ENCODE results near the gene NLGN4Y. TPM values are rescaled to one million over a fixed set of nuclear protein-coding genes. Genes with fewer than 3 reads are reported as not detected.

NLGN4Y gene
- total and polyA plus RNA-seq, 2 experiments from 2014 or later: 10.9 to 73.6 TPM

DNA sequence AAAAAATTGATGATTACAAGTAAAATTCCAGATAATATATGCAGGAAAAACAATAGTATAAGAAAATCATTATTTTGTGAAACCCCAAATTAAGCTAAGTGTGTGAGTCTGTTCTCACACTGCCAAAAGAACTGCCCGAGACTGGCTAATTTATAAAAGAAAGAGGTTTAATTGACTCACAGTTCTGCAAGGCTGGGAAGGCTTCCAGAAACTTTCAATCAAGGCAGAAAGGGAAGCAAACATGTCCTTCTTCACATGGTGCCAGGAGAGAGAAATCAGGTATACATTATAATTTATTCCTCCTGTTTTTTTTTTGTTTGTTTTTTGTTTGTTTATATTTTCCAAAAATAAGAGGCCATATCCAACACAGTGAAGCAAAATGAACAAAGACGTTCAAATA, 276.8 kb downstream of the NLGN4Y start:
- TF ChIP-seq NANOG (IDR thresholded peaks at IDR 0.05; ENCODE audit: borderline replicate concordance) (no peak), JUNB (IDR thresholded peaks at IDR 0.05; ENCODE audit: unreplicated experiment) (no peak), EZH2phosphoT487 (IDR thresholded peaks at IDR 0.05; ENCODE audit: unreplicated experiment) (no peak), POLR2AphosphoS5 (IDR thresholded peaks at IDR 0.05; ENCODE audit: low read depth) (no peak), CTCF (conservative IDR thresholded peaks at IDR 0.05; ENCODE audit: low read depth in 2 of 2) (no peak), CREB1 (CRISPR knock-in tag; IDR thresholded peaks at IDR 0.05; ENCODE audit: low read depth) (no peak), STAT1 (IDR thresholded peaks at IDR 0.05; ENCODE audit: unreplicated experiment) (no peak), ETS1 (IDR thresholded peaks at IDR 0.05) (no peak), EZH2 (IDR thresholded peaks at IDR 0.05; ENCODE audit: low read depth, unreplicated experiment) (no peak), ZNF114 (CRISPR knock-in tag; IDR thresholded peaks at IDR 0.05) (no peak), ZNF331 (CRISPR knock-in tag; IDR thresholded peaks at IDR 0.05; ENCODE audit: low read depth) (no peak), ZNF462 (CRISPR knock-in tag; IDR thresholded peaks at IDR 0.05) (no peak)
- TF ChIP-seq, protein P1, sequence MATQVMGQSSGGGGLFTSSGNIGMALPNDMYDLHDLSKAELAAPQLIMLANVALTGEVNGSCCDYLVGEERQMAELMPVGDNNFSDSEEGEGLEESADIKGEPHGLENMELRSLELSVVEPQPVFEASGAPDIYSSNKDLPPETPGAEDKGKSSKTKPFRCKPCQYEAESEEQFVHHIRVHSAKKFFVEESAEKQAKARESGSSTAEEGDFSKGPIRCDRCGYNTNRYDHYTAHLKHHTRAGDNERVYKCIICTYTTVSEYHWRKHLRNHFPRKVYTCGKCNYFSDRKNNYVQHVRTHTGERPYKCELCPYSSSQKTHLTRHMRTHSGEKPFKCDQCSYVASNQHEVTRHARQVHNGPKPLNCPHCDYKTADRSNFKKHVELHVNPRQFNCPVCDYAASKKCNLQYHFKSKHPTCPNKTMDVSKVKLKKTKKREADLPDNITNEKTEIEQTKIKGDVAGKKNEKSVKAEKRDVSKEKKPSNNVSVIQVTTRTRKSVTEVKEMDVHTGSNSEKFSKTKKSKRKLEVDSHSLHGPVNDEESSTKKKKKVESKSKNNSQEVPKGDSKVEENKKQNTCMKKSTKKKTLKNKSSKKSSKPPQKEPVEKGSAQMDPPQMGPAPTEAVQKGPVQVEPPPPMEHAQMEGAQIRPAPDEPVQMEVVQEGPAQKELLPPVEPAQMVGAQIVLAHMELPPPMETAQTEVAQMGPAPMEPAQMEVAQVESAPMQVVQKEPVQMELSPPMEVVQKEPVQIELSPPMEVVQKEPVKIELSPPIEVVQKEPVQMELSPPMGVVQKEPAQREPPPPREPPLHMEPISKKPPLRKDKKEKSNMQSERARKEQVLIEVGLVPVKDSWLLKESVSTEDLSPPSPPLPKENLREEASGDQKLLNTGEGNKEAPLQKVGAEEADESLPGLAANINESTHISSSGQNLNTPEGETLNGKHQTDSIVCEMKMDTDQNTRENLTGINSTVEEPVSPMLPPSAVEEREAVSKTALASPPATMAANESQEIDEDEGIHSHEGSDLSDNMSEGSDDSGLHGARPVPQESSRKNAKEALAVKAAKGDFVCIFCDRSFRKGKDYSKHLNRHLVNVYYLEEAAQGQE (IDR thresholded peaks at IDR 0.05; ENCODE audit: unreplicated experiment): no peak
- Histone ChIP-seq H3K27me3 (ENCODE audit: insufficient read depth) (no peaks in the 10 kb centered on the region), H2AFZ (no peak overlapping the region), H3K4me1 (ENCODE audit: insufficient read depth) (no peaks in the 10 kb centered on the region), H4K20me1 (replicated peaks; ENCODE audit: insufficient read depth) (no peaks in the 10 kb centered on the region), H3K27ac (ENCODE audit: low read depth) (no peak overlapping the region), H3F3A (replicated peaks; ENCODE audit: low read depth) (no peaks in the 10 kb centered on the region), H3K36me3 (ENCODE audit: insufficient read depth) (no peaks in the 10 kb centered on the region), H3K9me2 (ENCODE audit: insufficient read depth) (peaks cover 3% of the 10 kb centered on the region; the same call in 1 of the 2 replicates), H3K4me2 (no peak overlapping the region), H3K4me3 (no peak overlapping the region), H3K79me2 (replicated peaks; ENCODE audit: insufficient read depth) (no peaks in the 10 kb centered on the region)
- no peak overlapping the region for H3K4me3 Mint-ChIP-seq
- no peak for DNase-seq (ENCODE audit: low spot score)
- H3K9me3 Mint-ChIP-seq: no peaks in the 10 kb centered on the region
- no peak for ATAC-seq
- H3K27ac Mint-ChIP-seq: no peak overlapping the region
- H3K27me3 Mint-ChIP-seq (ENCODE audit: insufficient read depth, low read depth, poor library complexity): no peaks in the 10 kb centered on the region
- H3K4me1 Mint-ChIP-seq: no peaks in the 10 kb centered on the region
- H3K36me3 Mint-ChIP-seq (ENCODE audit: low read depth): peaks cover 3% of the 10 kb centered on the region; the same call in 2 of the 3 replicates
